Stimulated activated CD4-positive, alpha-beta T cell treated with anti-CD3 and anti-CD28 coated beads, Interleukin-1b, Interleukin-23, amount 100 ng/mL, for 1 hour (primary cell): ENCODE results near the gene TBC1D14.
"Not testable (repeated sequence)": the region's sequence is repeated elsewhere in the genome, so short reads cannot be mapped to it uniquely, and the experiment has no call there.

Experiments used
- DNase-seq, 2 donors: peaks; one replicate each; pipeline ENCODE4 v3.0.0-alpha.2; 2020; ENCODE audit warnings: low read depth in 2 of 2

TBC1D14 gene

DNA sequence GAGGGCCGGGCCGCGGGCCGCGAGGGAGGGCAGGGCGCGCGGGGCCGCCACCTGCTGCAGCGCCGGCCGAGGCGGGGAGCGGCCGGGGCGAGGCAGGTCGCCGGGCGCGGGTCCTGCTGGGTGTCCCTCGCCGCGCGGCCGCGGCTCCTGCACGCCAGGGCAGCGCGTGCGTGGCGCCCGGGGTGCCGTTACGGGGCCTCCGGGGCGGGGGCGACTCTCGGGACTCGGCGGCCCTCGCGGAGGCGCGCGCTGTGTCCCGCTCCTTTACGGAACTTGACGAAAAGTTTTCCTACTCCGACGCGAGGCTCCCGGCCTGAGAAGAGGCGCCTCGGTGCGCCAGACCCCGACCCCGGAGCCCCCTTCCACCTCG is 329 bp downstream of the TBC1D14 start:
- peak in 1 of 2 donors; percentile 22 for DNase-seq

DNA sequence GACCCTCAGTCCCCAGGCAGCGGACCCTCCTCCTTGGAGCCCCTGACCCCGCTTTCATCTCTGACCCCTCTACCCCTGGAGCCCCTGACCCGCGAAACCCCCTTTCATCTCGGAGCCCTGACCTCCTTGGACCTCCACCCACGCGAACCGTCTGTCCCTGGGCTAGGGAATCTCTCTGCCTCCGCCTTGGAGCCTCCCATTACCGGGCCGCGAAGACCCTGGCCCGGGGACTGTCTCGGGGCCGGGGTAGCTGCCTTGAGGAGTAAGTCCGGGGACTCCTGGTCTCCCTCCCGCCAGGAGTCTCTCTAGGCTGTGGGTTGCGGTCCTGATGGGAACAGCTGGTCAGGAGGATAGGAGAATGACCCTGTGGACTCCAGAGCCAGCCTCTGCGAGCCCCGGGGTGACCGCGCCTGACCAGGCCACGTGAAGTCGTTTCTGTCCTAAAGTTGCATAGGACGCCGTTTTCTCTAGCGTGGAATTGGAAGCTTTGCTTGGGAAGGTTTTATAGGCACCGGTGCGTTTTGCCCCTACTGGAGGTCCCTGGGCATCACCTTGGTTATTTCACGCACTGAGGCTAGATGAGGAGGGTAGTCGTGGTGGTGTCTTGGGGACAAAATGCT is 824 bp downstream of the TBC1D14 start:
- DNase-seq = no peak

DNA sequence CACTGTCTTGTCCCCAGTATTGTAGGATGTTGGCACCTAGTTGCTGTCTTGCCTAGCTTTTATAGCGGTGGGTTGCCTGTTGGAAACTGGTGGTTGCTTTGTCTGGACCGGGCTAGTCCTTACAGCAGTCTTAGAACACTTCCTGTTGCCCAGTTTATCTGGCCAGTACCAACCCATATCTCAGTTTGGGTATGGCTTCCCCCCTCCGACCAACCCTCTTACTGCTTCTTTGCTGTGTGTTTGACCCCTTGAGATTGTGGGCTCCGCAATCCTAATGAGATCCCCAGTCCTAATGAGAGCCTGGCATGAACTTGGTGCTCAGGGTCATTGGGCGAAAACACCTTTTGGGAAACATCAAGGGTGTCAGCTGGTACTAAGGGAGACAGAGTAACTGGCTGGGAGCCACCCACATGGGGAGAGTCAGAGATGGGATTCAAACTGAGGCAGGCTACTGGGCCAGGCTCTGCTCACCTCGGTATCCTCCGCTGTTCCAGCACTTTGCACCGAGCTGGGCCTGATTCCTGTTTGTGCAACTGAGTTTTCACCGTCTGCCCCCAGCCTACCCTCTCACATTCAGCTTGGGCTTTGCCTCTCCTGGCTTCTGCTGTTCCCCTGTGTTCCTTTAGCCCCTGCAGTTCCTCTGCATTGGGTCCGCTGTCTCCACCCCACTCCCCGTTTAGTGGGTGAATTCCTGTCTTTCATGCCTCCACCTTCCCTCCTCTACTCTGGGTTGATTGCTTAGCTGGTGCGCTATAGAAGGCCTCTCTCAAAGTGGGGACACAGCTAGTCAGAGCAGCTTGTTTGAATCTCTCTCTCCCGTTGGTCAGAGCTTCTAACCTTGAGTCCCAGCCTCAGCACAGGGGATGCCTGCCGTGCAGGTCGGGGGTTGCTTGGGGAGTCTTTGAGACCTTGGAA is 1.6 kb downstream of the TBC1D14 start:
- no peak for DNase-seq

DNA sequence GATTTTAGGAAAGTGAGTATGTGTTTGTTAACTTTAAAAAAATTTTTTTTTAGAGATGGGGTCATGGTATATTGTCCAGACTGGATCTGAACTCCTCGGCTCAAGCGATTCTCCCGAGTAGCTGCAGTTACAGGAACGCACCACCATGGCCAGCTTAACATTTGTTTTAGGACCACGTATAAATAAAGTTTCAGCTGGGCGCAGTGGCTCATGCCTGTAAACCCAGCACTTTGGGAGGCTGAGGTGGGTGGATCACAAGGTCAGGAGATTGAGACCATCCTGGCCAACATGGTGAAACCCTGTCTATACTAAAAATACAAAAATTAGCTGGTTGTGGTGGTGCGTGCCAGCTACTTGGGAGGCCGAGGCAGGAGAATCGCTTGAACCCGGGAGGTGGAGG is 2.3 kb downstream of the TBC1D14 start:
- not testable (repeated sequence) for DNase-seq

DNA sequence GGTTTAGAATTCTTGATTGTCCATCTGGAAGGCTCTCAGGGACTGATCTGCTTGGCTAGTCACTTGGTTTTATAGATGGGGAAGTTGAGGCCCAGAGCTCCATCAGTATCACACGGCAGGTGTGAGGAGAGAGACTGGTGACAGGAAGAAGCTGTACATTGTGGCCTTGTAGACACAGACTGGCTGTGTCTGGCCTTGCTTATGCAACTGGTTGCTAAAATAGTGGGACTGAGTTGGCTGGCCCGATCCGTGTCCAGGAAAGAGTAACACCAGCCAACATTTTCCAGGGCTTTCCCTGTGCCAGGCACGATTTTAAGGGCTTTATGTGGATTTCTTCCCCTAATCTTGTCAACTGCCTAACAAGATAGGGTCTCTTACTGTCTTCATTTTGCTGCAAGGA is 2.8 kb downstream of the TBC1D14 start:
- no peak for DNase-seq

DNA sequence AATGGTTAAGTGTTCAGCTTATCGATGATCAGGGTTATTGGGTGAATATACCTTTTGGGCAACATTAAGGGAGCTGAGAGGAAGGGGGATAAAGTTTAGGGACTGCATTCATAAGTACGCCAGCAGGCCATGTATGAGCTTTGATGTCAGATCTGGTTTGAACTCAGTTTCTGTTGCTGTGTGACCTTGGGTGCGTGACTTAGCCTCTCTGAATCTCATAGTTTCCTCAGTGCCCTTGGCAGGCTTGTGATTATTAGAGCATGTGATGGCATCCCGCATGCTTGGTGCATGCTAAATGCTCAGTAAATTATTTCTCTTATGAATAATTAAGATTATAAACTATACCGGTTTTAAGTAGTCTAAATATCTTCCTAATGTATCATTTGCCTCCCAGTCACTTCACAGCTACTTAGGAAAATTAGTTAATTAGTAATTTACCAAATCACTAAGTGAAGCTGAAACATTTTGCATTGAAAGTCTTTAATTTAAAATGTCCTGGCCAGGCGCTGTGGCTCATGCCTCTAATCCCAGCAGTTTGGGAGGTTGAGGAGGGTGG is 3.8 kb downstream of the TBC1D14 start:
- DNase-seq = no peak

DNA sequence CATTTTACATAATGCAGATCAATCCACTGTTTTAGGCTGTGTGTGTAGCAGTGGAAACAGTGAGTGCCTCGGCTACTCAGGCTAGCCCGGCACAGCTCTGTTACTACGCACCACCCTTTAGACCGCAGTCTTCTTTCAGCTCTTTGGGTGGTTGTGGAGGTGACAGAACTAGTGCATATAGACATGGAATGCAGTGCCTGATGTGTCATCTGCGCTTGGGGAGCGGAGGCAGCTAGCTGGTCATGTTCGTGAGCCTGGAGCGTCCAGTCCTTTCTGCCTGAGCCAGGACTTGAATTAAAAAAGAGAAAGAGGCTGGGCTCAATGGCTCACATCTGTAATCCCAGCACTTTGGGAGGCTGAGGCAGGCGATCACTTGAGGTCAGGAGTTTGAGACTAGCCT is 4.8 kb downstream of the TBC1D14 start:
- DNase-seq = no peak

DNA sequence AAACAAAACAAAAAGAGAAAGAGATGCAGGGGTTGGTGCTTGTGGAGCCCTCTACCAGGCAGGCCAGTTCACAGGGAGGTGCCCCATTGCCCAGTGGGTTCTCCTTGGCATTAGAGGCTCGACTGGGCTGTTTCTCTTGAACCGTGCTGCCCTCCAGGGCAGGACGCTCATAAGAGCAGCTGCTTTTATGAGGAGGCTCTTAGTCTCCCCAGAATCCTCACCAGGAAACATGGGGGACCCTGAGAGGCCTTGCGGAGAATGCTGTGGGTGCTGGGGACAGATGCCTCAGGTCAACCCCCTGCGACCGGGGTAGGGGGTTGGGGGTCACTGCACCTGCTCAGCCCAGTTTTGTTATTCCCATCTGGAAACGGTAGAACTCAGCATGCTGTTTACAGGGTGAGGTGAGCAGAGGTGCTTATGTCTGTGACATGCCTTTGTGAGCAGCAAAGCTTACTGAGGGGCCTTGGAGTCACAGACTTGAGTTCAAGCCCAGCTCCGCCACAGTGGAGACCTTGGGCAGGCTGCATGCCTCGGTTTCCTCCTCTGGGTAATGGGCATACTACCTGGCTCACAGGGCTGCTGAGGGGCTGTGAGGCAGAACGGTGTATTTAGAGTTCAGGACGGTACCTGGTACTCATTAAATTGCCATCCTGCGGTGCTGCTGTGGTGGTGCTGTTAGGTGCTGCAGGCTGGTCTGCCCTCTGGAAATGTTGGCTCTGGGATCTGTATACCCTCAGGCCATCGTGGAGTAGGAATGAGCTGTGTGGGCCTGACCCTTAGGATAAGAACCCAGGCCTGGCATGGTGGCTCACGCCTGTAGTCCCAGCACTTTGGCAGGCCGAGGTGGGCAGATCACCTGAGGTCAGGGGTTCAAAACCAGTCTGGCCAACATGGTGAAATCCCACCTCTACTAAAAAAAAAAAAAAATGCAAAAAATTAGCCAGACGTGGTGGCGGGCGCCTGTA is 5.7 kb downstream of the TBC1D14 start:
- no peak for DNase-seq

DNA sequence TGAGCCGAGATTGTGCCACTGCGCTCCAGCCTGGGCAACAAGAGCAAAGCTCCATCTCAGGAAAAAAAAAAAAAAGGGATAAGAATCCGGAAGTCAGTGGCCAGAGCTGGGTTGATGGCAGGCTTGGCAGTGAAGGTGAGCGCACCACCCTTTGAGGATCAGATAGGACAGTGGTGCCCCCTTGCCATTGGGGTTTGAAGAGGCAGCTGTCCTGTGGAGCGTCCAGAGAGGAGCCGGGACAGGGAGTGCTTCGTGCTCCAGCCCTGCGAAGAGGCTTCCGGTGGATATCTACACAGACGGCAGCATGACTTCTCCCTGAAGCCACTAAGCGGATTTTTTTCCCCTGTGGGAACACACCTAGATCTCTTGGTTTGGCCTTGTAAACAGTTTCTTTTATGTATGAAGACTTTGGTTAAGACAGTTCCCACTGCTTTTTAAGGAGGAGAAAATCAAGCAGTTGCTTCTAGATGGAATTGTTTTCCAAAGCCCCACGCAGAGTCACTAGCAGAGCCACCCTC is 6.5 kb downstream of the TBC1D14 start:
- DNase-seq = no peak

DNA sequence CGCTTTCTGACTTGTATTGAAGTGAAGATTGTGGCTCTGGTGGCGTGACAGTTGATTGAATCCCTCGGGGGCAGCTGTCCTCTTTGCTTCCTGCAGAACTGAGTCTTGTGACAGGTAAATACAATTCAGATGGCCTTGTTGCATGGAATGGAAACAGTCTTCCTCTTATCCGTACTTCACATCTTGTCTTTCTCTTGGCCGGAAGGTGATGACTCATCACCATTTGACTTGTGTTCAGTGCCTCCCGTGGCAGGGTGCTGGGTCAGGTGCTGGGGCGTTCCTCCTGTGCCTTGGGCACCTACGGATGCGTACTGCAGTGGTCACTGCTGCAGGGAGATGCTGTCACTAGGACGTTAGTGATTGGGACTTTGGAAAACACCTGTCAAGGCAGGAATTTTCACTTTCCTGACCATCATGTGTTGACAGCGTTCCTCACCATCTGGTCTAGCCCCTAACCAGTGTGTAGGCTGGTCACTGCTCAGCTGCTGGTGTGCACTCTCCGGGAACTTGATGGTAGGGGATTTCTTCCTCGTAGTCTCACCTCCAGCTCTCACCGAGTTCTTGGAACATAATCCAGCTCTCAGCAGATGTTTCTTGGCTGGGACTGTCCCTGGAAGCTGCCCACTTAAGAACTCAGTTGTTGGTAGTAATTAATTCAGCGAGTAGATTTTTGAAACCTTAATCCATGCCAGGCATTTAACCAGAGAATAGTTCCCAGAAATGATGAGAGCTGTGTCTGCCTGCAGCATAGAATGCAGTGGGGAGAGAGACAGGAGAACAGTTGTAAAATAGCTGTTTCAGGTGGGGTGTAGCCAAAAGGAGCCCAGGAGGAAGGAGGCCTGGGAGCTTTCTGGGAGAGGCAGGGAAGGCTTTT is 7.2 kb downstream of the TBC1D14 start:
- DNase-seq = peak in 1 of 2 donors; percentile 25

DNA sequence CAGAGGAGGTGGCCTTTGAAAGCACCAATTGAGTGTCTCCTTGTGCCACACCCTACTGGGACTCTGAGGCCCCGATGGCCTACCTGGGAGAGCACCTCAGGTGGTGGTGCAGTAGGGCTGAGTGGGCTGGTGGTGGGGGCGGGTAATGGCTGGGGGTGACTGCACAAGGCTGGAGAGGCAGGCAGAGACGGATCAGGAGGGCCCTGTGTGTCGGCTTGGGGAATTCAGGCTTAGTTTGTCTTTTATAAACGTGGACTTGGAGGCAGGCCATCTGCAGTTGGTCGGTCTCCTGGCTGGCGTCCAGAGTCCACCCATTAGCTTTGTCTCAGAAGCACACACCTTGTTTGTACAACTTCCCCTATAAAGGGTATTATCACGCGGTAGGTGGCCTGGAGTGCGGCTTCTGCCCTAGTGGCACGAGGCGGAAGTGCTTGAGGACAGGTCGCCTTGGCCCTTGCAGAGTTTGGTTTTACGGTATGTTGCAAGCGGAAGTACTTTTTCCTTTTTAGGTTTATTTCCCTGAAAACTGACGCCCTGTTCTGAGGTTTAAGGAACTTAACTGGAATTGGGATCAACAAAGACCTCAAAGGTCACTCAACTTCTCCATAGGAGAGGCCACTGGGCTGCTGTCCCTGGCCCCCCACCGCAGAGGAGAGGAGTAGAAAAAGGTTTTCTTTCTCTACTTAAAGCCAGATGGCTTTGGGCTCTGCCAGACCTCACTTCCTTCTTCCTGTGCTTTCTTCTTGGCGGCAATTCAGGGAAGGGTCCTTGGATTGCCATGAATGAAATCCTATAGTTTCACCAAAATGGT is 8.0 kb downstream of the TBC1D14 start:
- DNase-seq = no peak

DNA sequence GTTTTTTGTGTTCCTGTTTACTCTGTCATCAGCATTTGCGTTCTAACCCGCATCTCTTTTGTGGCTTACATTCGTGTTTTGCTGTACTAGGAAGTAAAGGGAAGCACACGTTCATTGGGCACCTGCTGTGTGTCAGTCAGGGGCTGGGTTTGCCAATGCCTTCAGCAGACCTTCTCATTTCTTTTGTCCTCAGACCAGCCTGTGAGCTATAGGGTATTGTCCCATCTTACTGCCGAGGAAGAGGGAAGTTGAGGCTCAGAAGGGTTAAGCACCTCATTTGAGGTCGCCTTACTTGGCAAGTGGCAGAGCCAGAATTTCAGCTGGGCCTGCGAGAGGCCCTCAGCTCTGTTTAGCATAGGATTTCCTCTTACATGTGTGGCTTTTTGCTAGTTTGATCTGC is 8.7 kb downstream of the TBC1D14 start:
- no peak for DNase-seq

DNA sequence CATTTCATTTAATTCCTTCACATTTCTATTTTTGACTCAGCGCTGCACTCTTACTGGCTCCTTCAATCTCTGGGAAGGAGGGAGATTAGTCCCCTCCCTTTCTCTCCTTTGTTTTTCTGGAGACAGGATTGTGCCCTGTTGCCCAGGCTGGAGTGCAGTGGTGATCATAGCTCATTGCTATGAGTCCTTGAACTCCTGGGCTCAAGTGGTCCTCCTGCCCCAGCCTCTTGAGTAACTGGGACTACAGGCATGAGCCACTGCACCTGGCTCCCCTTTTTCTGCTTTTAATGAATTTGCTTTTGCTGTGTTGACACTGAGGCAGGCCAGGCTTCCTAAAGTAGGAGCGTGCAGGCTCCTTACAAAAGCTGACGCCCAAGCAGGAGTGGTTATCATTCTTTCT is 10.5 kb downstream of the TBC1D14 start:
- DNase-seq = no peak

DNA sequence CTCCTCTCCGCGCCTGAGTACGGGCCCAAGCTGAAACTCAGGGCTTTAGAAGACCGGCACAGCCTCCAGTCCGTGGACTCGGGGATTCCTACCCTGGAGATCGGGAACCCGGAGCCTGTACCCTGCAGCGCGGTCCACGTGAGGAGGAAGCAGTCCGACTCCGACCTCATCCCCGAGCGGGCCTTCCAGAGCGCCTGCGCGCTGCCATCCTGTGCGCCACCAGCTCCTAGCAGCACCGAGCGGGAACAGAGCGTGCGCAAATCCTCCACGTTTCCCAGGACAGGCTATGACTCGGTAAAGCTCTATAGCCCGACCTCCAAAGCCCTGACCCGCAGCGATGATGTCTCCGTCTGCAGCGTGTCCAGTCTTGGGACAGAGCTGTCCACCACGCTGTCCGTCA is 13.9 kb downstream of the TBC1D14 start:
- DNase-seq = no peak

DNA sequence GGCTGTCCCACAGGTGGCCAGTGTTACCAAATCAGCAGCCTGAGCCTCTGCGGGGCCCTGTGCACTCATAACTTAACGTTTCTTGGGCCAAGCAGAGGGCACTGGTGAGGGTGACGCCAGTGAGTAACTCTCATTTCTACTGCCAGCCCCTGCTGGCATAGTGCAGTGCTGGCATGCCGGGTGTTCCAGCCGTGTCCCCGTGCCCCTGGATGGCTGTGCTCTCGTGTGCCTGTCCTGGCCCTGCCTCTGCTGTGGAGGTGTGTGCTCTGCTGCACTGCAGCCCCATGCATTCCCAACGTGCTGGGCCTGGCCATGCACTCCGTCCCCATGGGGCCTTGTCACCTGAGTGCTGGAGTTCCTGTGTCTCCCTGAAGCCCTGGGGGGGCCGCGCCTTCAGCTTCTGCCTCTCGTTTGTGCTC is 14.7 kb downstream of the TBC1D14 start:
- DNase-seq = no peak

DNA sequence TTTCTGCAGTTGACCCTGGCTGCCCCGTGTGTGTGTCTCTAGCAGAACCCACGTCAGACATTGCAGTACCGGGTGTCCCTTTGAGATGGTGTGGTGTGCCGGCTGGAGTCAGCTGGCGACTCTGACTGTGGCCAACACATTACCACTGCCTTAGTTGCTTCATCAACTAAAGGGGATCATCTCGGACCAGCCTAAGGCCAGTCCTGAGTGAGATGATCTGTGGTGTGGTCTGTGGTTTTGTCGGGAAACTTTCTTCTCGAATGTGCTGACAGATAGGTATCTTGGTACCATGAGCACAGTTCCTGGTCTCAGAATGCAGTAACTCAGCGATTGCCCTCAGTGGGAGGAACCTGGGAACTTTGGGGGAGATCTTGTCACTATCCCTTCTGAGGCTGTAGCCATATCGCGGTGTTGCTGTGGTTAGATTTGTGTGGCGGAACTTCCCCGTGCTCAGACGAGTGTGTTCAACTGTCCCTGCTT is 15.8 kb downstream of the TBC1D14 start:
- no peak for DNase-seq

DNA sequence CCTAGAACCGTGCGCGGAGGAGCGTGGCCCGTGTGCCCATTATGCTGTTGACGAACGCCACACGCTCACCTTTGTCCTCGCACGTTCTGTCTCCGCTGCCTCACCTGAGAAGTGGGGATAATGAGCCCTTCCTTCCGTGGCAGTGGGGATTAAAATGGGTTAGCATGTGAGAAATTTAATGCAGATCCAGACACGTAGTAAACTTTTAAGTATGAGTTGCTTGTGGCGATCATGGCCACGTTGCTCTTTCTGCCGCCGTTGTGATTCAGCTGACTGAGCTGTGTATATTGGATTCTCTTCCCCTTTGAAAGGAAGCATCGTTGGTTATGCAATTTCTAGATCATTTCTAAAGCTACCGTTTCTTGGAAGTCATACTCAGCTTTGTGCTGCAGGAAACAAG is 16.5 kb downstream of the TBC1D14 start:
- no peak for DNase-seq

DNA sequence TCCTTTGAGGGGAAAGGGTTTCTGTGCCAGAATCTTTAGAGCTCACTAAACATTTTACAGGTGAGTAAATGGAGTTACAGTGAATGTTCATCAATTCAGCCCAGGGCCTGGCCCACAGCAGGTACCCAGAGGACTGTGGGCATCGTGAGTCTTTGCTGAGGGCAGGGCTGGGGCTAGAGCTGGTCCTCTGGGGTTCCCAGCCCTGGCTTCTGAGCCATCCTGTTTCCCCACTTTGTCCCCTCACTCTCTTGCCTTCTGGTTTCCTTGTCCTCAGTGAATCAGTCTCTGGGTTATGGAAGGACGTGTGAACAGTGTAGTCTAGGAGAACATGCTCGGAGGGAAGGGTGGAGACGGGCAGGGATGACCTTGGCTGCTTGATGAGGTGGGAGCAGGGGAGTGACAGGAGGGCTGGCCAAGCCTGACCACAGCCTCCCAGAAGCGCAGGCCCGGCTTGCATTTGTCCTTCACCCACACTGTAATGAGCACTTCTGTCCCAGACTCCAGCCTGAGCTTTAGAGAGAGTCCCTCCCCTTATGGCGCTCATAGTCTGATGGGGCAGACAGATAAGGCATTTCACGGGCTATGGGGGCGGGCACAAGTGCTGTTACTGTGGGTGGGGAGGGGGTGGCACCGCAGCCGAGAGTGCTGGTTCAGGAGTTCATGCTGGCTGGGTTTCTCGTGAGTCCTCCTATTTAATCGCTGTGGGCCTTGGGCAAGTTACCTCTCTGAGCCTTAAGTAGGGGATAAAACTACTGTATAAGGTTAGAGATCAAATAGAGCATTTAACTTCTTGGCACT is 17.3 kb downstream of the TBC1D14 start:
- peak in 1 of 2 donors; percentile 31 for DNase-seq

DNA sequence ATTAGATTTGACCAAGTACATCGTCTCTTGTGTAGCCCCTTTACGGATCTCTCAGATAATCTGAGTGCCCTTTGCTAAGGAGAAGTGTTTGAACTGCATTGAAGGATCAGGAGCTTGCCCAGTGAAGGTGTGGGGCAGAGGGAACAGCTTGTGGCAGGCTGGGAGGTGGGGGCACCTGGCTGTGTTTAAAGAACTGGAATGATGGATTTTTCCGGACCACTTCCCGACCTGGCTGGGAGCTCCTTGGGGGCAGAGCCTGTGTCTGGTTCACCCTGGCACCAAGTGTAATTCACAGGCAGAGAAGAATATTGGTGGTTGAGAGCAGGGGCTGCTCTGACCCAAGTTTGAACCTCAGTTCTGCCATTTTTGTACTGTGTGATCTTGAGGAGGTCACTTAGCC is 18.5 kb downstream of the TBC1D14 start:
- DNase-seq = no peak
